Nephron progenitor cell (in vitro differentiated cells): ENCODE results near the gene CFAP70.

ENCODE experiments used
- DNase-seq: peaks from one replicate; pipeline ENCODE4 v3.0.0; 2021
- H3K27ac Mint-ChIP-seq: 2 replicates; pipeline ENCODE4 v1.8.0; 2021; ENCODE audit warnings: mild to moderate bottlenecking, moderate library complexity, mixed read lengths
- H3K27me3 Mint-ChIP-seq: 2 replicates; pipeline ENCODE4 v1.8.0; 2021; ENCODE audit warnings: mild to moderate bottlenecking, low read depth, mixed read lengths; ENCODE audit not compliant: poor library complexity
- H3K36me3 Mint-ChIP-seq: 2 replicates; pipeline ENCODE4 v1.8.0; 2021; ENCODE audit warnings: low read depth, mixed read lengths
- H3K4me1 Mint-ChIP-seq: 2 replicates; pipeline ENCODE4 v1.8.0; 2021; ENCODE audit warnings: mixed read lengths
- H3K4me3 Mint-ChIP-seq: 2 replicates; pipeline ENCODE4 v1.8.0; 2021; ENCODE audit warnings: mild to moderate bottlenecking, moderate library complexity, mixed read lengths
- H3K9me3 Mint-ChIP-seq: 2 replicates; pipeline ENCODE4 v1.8.0; 2021; ENCODE audit warnings: mild to moderate bottlenecking, moderate library complexity, mixed read lengths
- CTCF ChIP-seq: fragments of 200-600 bp; sonication (generic); IDR thresholded peaks from 2 replicates; pipeline ENCODE4 v1.5.0; 2021; ENCODE audit warnings: antibody characterized with exemption

Gene CFAP70

DNA sequence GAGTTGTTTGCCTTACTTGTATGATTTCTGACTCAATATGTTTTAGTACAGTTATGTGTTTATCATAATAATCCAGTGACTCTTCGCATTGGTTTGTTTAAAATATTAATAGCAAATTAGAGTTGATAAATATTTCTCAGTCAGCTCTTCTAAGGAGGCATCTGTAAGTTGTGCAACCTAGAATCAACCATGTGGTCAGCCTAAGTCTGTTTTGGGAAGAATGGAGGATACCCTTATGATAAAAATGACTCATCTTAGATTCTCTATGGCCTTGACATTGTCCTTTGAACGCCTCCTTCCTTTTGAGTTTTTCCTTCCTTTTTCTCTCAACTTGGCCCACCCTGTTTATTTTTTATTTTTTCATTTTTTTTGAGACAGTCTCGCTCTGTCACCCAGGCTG lies 130.4 kb downstream of the CFAP70 start:
- H3K36me3 Mint-ChIP-seq, result peaks cover 19% of the 10 kb centered on the region
- no peaks in the 10 kb centered on the region for H3K4me1 Mint-ChIP-seq
- no peak for TF ChIP-seq CTCF
- no peak for DNase-seq
- peak overlapping the region; percentile 32 for H3K27ac Mint-ChIP-seq
- H3K4me3 Mint-ChIP-seq, result no peak overlapping the region
- peaks cover 3% of the 10 kb centered on the region for H3K27me3 Mint-ChIP-seq
- H3K9me3 Mint-ChIP-seq, result no peaks in the 10 kb centered on the region

DNA sequence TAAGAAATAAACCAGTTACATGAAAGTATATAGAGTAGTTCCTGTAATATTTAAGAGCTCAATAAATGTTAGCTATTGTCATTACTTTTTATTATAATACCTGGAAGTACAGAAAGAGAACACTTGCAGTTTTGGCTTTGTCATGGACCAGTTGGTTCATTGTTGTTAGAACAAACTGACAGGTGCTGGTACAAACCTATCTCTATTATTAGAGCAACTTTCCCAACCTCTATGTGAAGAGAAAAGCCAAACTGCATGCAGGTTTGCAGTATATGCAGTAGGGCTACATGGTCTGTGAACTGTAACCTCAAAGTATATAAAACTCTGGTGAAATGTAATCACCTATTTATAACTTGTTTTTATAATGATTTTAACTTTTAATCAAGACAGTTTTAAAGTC lies 132.0 kb downstream of the CFAP70 start:
- H3K36me3 Mint-ChIP-seq, result peaks cover 22% of the 10 kb centered on the region
- peaks cover 3% of the 10 kb centered on the region for H3K27me3 Mint-ChIP-seq
- no peak for TF ChIP-seq CTCF
- no peaks in the 10 kb centered on the region for H3K9me3 Mint-ChIP-seq
- H3K4me3 Mint-ChIP-seq, result no peak overlapping the region
- DNase-seq, result no peak
- H3K27ac Mint-ChIP-seq, result no peak overlapping the region
- no peaks in the 10 kb centered on the region for H3K4me1 Mint-ChIP-seq

DNA sequence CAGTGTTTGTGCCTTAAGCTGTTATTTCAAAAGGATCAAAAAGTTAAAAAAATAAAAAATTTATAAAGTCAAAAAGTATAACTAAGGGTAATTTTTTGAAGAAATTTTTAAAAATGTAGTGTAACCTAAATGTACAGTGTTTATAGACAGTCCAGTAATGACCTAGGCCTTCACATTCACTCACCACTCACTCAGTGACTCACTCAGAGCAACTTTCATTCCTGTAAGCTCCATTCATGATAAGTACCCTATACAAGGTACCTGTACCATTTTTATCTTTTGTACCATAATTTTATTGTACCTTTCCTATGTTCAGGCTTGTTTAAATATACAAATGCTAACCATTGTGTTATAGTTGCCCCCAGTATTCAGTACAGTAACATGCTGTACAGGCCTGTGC lies 133.1 kb downstream of the CFAP70 start:
- Mint-ChIP-seq H3K4me1 (no peaks in the 10 kb centered on the region), H3K9me3 (no peaks in the 10 kb centered on the region)
- DNase-seq, result no peak

DNA sequence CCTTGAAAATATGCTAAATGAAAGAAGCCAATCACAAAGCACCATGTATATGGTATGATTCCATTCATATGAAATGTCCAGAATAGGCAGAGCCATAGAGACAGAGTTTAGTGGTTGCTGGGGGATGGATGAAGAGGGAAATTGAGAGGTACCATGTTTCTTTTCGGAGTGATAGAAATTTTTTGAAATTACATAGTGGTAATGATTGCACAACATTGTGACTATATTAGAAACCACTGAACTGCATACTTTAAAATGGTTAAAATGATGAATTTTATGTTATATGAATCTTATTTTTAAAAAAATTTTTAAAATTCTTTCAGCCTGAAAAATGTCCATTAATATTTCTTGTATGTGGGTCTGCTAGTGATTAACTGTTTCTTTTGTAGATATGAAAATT lies 137.7 kb downstream of the CFAP70 start:
- Mint-ChIP-seq H3K9me3 (no peaks in the 10 kb centered on the region), H3K36me3 (peaks cover 59% of the 10 kb centered on the region), H3K4me1 (no peaks in the 10 kb centered on the region), H3K27me3 (peaks cover 3% of the 10 kb centered on the region), H3K27ac (no peak overlapping the region), H3K4me3 (no peak overlapping the region)
- no peak for DNase-seq
- TF ChIP-seq CTCF, result no peak

More for the DNA sequence above, 133.1 kb downstream of the CFAP70 start:
- Mint-ChIP-seq H3K27ac (no peak overlapping the region), H3K36me3 (peaks cover 26% of the 10 kb centered on the region), H3K4me3 (no peak overlapping the region), H3K27me3 (peaks cover 3% of the 10 kb centered on the region)
- TF ChIP-seq CTCF, result no peak

GRCh38 chr10:73219384-73219783 lies 139.3 kb downstream of the CFAP70 start:
- DNase-seq, result no peak
- no peak for TF ChIP-seq CTCF
- no peak overlapping the region for H3K27ac Mint-ChIP-seq
- no peaks in the 10 kb centered on the region for H3K27me3 Mint-ChIP-seq
- H3K36me3 Mint-ChIP-seq, result peaks cover 70% of the 10 kb centered on the region
- H3K9me3 Mint-ChIP-seq, result no peaks in the 10 kb centered on the region
- H3K4me1 Mint-ChIP-seq, result no peaks in the 10 kb centered on the region
- H3K4me3 Mint-ChIP-seq, result no peak overlapping the region

- Mint-ChIP-seq H3K4me3 (no peak overlapping the region), H3K27ac (no peak overlapping the region), H3K4me1 (no peaks in the 10 kb centered on the region), H3K36me3 (peaks cover 75% of the 10 kb centered on the region), H3K9me3 (no peaks in the 10 kb centered on the region), H3K27me3 (no peaks in the 10 kb centered on the region)
- DNase-seq, result no peak
- peak; percentile 29 for TF ChIP-seq CTCF
Measured at GRCh38 chr10:73218431-73219191, 140.1 kb downstream of the CFAP70 start.
